Activated gamma-delta T cell (primary cell): ENCODE measurements around the gene PUS10.

Source experiments
- DNase-seq: peaks from one replicate; lab custom pipeline; 2025; lab: John Stamatoyannopoulos, UW

PUS10 gene

DNA sequence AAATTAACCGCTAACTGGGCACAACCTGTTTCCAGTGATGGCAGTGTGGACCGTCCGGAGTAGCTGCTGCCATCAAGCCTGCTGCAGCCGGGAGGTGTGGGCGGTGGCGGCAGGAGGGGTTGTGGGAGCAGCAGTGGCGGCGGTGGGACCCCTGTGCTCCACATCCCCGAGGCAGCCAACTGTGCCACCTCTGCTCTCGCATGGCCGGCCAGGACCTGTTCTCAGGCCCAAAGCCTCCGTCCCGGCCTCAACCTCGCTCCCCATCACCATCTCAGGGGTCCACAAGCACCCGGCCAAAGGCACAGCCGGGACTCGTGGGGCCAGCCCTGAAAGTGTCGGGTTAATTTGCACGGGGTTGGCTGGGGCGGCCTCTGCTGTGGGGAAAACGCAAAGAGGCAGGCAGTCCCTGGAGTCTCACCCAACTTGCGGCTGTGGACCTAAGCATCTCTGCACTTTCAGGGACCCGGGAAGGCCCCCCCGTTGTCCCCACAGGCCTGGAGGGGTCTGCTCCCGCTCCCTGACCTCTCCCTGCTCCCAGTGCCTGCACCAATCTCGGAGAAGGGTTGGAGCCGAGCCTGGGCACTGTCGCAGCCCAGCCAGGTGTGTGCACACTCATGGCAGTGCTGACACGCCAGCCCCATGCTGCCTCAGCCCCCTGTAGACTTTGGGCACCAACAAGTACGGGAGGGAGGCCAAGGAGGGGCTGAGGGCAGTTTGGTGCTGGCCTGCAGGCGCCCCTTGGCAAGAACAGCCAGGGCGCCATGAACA, 45.0 kb downstream of the PUS10 start:
- no peak for DNase-seq

- no peak for DNase-seq
Measured at GRCh38 chr2:60966507-60967405, 51.3 kb downstream of the PUS10 start.

DNA sequence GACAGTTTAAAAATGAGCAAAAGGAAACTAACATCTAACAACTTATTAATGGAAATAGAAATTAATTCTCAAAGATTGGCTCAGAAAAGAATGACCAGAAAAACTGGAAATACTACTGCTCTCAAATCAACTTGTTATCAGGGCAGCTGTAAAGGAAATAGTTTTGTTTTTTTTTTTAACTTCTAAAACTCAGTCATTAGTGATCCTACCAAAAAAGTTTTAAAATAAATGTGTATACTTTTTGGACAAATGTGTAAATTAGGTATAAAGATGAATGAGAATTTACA, 52.6 kb downstream of the PUS10 start:
- no peak for DNase-seq

- DNase-seq: no peak
Measured at GRCh38 chr2:60964651-60965498, 53.2 kb downstream of the PUS10 start.

- DNase-seq: no peak
Measured at GRCh38 chr2:60963190-60963589, 54.9 kb downstream of the PUS10 start.

DNA sequence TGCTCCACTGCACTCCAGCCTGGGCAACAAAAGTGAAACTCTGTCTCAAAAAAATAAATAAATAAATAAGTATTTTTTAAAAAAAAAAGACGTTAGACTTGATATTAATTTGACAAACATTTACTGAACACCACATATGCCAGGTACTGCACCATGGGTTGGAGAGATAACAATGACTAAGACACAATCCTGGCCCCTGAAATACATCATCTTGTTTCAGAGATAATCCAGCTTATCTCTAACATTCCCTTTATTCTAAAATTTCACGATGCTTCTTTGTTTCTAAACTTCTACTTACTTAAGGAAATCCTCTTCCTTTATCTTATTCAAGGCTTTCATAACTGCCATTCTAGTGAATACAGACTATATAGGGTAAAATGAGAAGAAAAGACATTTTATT, 55.5 kb downstream of the PUS10 start:
- no peak for DNase-seq

DNA sequence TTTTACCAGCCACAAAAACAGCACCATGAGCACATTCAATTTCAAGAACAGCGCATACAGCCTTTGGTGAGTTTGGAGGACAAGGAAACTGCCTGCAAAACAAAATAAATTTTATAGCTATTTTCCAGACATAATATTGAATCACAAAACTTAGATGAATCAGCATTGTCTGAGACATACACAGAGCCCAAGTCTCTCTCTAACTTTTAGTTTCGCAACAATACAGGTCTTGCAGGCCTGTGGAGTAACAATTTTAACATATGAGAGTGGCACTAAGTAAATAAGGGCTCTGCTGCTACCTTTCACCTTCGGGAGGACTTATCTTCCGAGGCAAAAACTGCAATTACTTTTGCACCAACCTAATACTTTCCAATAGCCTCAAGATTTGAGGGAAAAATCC, 56.6 kb downstream of the PUS10 start:
- DNase-seq: no peak

DNA sequence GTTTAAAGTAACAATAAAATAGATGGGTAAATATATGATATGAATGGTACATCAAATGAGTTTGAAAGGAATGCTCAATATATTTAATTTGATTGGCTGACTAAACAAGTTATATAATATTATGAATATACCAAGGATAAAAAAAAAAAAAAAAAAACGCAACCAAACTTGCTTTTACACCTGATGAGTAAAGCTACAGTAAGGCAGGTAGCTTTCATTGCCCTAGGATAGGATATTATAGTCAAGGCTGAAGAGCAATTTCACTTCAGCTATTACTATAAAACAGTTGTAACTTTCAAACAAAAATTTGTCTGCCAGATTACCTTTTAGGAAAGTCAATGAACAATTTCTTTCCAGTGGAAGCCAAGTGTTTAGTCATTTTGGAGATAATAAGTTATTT, 57.3 kb downstream of the PUS10 start:
- no peak for DNase-seq

- DNase-seq: no peak
Measured at GRCh38 chr2:60959501-60959900, 58.6 kb downstream of the PUS10 start.

- DNase-seq: no peak
Measured at GRCh38 chr2:60958800-60959199, 59.3 kb downstream of the PUS10 start.

- no peak for DNase-seq
Measured at GRCh38 chr2:60958361-60958760, 59.7 kb downstream of the PUS10 start.

DNA sequence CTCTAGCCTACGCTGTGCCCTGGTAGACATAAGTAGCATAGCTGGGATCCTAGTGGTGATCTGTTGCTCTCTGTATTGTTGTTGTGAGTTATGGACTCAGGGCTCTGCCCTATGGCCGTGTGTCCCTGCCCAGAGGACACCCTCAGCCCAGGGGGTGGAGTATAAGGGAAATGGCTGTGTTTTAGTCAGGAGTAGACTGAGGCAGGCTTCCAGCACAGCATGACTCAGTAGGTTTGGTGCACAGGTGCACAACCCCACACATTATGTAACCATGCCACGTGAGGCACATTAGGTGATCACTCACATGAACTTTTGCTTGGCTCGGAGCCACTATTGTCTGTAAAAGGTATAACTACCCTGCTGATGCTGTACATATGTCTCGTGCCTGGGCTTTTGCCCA, 60.4 kb downstream of the PUS10 start:
- no peak for DNase-seq

GRCh38 chr2:60957224-60957623, 60.8 kb downstream of the PUS10 start:
- DNase-seq: no peak

DNA sequence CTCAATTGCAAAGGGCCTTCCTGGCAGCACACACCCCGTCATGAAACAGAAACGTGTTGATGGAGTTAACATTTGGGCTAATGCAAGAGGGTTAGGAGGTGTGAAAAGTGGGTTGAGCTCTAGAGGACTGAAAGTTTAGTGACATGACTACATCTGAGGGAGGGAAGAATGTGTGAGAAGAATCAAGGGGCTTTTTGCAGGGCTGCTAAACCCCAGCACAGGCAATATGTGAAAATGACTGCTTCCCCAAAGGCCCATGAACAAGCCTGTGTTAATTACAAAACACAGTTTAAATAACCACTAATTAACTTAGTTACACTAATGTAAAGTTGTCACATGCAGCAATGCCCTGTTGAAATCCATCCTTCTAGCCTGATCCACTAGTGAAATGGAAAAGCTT, 63.9 kb downstream of the PUS10 start:
- DNase-seq: no peak

GRCh38 chr2:60948926-60949579, 69.0 kb downstream of the PUS10 start:
- DNase-seq: no peak

DNA sequence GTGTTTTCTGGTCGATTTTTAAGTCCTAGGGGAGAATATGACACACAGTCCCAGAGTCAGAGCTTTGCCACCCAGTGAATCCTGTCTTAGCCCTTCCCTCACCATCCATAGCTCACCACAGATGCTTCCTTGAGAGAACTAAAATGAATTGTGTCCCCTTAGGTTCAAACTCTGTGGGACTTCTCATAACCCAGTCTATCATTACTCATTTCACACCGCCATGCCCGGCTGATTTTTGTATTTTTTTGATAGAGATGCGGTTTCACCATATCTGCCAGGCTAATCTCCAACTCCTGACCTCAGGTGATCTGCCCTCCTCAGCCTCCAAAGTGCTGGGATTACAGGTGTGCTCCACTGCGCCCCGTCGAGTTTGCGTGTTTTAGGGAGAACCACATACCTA, 69.9 kb downstream of the PUS10 start:
- DNase-seq: no peak

GRCh38 chr2:60947056-60947455, 71.0 kb downstream of the PUS10 start:
- DNase-seq: no peak

DNA sequence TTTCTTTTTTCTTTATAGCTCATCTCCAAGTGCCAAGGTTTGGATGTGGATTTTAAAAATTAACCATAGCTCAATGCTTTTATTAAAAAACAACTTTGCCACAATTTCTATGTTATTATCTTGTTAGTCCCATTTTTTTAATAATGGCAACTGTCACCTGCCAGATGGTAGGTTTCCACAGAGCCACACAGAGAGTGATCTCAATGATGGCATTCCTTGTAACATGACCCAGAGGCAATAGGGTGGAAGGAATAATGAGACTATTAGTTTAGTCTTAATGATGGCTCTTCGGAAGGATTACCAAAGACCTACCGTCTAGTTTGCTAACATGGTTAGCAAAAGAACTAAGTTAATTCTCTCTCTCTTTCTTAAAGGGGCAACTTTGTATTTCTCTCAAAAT, 72.7 kb downstream of the PUS10 start:
- no peak for DNase-seq

DNA sequence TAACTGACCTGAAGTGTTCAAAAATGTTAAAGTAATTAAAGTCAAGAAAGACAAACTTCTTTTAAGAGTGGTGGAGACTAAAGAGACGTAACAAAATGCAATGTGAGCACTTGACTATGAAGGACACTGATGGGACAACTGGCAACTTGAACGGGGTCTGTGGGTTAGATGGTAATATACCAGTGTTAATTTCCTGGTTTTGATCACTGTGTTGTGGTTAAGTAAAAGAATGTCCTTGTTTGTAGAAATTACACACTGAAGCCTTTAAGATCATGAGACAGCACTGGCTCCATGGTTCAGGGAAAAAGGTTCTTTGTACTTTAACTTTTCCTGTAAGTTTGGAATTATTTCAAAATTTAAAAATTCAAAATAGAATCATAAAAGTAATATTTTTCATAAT, 78.4 kb downstream of the PUS10 start:
- DNase-seq: no peak

GRCh38 chr2:60938301-60938700, 79.8 kb downstream of the PUS10 start:
- no peak for DNase-seq

DNA sequence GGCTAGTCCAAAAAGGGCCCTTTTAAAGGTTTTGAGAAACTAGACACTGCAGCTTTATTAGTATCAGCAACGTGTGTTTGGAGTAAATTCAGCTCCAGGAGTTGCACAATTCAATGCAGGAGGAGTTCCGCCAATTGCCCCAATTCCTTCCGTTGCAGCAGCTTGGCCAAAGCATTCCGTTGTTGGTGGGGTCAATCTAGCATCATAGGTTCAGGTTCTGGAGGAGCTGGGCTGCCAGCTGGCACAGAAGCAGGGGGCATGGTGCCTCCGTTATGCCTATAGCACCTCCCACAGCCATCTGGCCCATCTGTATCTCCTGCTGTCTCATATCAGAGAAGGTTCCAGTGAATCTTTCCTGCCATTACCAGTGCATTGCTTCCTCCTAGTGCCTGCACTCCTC, 81.3 kb downstream of the PUS10 start:
- DNase-seq: no peak

DNA sequence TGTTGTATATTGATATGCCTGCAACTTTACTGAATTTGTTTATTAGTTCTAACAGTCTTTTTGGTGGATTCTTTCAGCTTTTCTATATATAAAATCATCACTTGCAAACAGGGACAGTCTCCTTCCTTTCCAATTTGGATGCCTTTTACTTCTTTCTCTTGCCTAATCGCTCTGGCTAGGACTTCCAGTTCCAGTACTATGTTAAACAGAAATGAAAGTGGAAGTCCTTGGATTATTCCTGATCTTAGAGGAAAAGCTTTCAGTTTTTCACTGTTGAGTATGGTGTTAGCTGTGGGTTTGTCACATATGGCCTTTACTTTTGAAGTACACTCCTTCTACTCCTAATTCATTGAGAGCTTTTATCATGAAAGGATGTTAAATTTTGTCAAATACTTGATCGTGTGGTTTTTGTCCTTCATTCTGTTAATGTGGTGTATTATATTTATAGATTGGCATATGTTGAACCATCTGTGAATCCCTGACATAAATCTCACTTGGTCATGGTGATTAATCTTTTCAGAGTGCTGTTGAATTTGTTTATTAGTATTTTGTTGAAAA, 83.8 kb downstream of the PUS10 start:
- no peak for DNase-seq
